HCT116 (cell line): ENCODE measurements around the gene ZFP57.

Experiments
- CBX3 ChIP-seq: IDR thresholded peaks from 2 replicates; pipeline ENCODE4 v1.6.1; 2012; ENCODE audit warnings: low read depth
- POLR2A ChIP-seq: IDR thresholded peaks from 2 replicates; pipeline ENCODE4 v1.7.0; 2011; ENCODE audit warnings: borderline replicate concordance; ENCODE audit not compliant: insufficient read depth, insufficient read length; ENCODE audit errors: extremely low read depth
- TF ChIP-seq, protein P1 (sequence below): IDR thresholded peaks from 2 replicates; pipeline ENCODE4 v1.6.1; 2012; ENCODE audit warnings: low read depth
- TF ChIP-seq, protein P2 (sequence below): IDR thresholded peaks from 2 replicates; pipeline ENCODE4 v1.6.1; 2012
- TF ChIP-seq, protein P3 (sequence below), 3 experiments: fragments of 200-600 bp in 1 of 3; sonication (generic) in 1 of 3; IDR thresholded peaks in 2 of 3; conservative IDR thresholded peaks in 1 of 3; 2 replicates each; pipeline ENCODE4 v1.5.1; 2012 to 2017; ENCODE audit warnings: low read depth in 2 of 3, low read length in 2 of 3, antibody characterized with exemption in 1 of 3, borderline replicate concordance in 1 of 3, control low read depth in 1 of 3, mild to moderate bottlenecking in 1 of 3, mixed read lengths in 1 of 3, mixed run types in 1 of 3, moderate library complexity in 1 of 3; ENCODE audit not compliant: insufficient read depth in 1 of 3

DNA sequence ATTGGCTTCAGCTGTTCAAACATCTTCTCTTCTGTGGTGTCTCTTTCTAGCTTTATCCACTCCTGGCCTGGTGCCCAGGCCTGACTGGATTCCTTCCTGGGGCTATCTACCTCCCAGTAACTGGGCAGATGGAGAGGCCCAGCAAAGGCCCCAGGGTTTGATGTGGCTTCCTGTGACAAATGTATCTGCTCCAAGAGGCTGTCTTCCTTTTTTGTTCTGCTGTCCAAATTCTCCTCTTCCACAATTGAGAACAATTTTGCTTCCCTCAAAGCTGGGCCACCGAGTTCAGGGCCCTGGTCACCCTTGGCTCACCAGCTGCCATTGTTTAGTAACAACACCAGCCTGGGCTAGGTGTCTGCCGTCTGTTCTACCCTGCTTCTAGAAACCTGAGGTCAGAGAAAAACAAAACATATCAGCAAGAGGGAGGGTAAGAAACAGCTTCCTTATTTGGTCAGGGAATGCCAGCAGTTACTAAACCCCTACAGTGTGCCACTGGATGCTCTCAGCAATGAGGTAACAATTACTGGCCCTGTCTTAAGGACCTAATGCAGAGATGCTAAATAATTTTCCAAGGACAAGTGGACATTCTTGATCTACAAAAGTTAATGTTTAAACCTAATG is 3.9 kb downstream of the ZFP57 start:
- TF ChIP-seq, protein P1, sequence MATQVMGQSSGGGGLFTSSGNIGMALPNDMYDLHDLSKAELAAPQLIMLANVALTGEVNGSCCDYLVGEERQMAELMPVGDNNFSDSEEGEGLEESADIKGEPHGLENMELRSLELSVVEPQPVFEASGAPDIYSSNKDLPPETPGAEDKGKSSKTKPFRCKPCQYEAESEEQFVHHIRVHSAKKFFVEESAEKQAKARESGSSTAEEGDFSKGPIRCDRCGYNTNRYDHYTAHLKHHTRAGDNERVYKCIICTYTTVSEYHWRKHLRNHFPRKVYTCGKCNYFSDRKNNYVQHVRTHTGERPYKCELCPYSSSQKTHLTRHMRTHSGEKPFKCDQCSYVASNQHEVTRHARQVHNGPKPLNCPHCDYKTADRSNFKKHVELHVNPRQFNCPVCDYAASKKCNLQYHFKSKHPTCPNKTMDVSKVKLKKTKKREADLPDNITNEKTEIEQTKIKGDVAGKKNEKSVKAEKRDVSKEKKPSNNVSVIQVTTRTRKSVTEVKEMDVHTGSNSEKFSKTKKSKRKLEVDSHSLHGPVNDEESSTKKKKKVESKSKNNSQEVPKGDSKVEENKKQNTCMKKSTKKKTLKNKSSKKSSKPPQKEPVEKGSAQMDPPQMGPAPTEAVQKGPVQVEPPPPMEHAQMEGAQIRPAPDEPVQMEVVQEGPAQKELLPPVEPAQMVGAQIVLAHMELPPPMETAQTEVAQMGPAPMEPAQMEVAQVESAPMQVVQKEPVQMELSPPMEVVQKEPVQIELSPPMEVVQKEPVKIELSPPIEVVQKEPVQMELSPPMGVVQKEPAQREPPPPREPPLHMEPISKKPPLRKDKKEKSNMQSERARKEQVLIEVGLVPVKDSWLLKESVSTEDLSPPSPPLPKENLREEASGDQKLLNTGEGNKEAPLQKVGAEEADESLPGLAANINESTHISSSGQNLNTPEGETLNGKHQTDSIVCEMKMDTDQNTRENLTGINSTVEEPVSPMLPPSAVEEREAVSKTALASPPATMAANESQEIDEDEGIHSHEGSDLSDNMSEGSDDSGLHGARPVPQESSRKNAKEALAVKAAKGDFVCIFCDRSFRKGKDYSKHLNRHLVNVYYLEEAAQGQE, result no peak
- TF ChIP-seq, protein P2, sequence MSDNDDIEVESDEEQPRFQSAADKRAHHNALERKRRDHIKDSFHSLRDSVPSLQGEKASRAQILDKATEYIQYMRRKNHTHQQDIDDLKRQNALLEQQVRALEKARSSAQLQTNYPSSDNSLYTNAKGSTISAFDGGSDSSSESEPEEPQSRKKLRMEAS, result no peak
- TF ChIP-seq, protein P3, sequence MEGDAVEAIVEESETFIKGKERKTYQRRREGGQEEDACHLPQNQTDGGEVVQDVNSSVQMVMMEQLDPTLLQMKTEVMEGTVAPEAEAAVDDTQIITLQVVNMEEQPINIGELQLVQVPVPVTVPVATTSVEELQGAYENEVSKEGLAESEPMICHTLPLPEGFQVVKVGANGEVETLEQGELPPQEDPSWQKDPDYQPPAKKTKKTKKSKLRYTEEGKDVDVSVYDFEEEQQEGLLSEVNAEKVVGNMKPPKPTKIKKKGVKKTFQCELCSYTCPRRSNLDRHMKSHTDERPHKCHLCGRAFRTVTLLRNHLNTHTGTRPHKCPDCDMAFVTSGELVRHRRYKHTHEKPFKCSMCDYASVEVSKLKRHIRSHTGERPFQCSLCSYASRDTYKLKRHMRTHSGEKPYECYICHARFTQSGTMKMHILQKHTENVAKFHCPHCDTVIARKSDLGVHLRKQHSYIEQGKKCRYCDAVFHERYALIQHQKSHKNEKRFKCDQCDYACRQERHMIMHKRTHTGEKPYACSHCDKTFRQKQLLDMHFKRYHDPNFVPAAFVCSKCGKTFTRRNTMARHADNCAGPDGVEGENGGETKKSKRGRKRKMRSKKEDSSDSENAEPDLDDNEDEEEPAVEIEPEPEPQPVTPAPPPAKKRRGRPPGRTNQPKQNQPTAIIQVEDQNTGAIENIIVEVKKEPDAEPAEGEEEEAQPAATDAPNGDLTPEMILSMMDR (IDR thresholded peaks at IDR 0.05 in 2 of 3, conservative IDR thresholded peaks at IDR 0.05 in 1 of 3; ENCODE audit: borderline replicate concordance in 1 of 3, insufficient read depth in 1 of 3, low read depth in 2 of 3, low read length in 2 of 3), result no peak
- TF ChIP-seq POLR2A (no peak), CBX3 (no peak)
